Fibroblast of lung (primary cell): ENCODE results near the gene TRIM41. TPM values are rescaled to one million over a fixed set of nuclear protein-coding genes. Genes with fewer than 3 reads are reported as not detected.
"Not testable (repeated sequence)": the region's sequence is repeated elsewhere in the genome, so short reads cannot be mapped to it uniquely, and the experiment has no call there.

Experiments used
- DNase-seq, 2 donors: peaks; one replicate each; pipeline versions ENCODE4 v3.0.0 to v3.0.0-alpha.2; 2010; ENCODE audit warnings: low read depth in 2 of 2
- H2AFZ ChIP-seq: 2 replicates; pipeline ENCODE4 v1.5.1; 2012; ENCODE audit warnings: low read length, control low read depth, inconsistent platforms
- H3K27ac ChIP-seq: 2 replicates; pipeline ENCODE4 v1.5.1; 2011; ENCODE audit warnings: low read length, control low read depth; ENCODE audit not compliant: insufficient read depth
- H3K27me3 ChIP-seq: 2 replicates; pipeline ENCODE4 v1.5.1; 2011; ENCODE audit warnings: mild to moderate bottlenecking, low read length; ENCODE audit not compliant: control insufficient read depth, insufficient read depth
- H3K36me3 ChIP-seq: 2 replicates; pipeline ENCODE4 v1.5.1; 2011; ENCODE audit warnings: low read length; ENCODE audit not compliant: control insufficient read depth, insufficient read depth
- H3K4me1 ChIP-seq: 2 replicates; pipeline ENCODE4 v1.5.1; 2011; ENCODE audit warnings: low read length; ENCODE audit not compliant: control insufficient read depth, insufficient read depth; ENCODE audit errors: extremely low read depth
- H3K4me2 ChIP-seq: 2 replicates; pipeline ENCODE4 v1.5.1; 2011; ENCODE audit warnings: low read length, control low read depth; ENCODE audit not compliant: insufficient read depth; ENCODE audit errors: extremely low read depth
- H3K4me3 ChIP-seq, 4 experiments: fragments of 200-600 bp in 1 of 4; sonication (generic) in 1 of 4; replicated peaks in 1 of 4; 2 replicates each; pipeline ENCODE4 v1.5.1; 2011 to 2016; ENCODE audit warnings: low read length in 4 of 4, low read depth in 3 of 4, mild to moderate bottlenecking in 3 of 4, control low read depth in 2 of 4, inconsistent platforms in 1 of 4, mixed read lengths in 1 of 4; ENCODE audit not compliant: insufficient read depth in 1 of 4; ENCODE audit errors: control extremely low read depth in 1 of 4
- H3K79me2 ChIP-seq: 2 replicates; pipeline ENCODE4 v1.5.1; 2012; ENCODE audit warnings: mild to moderate bottlenecking, low read length, inconsistent platforms; ENCODE audit not compliant: control insufficient read depth, insufficient read depth
- H3K9ac ChIP-seq: 2 replicates; pipeline ENCODE4 v1.5.1; 2011; ENCODE audit warnings: mild to moderate bottlenecking, low read length, control low read depth; ENCODE audit not compliant: insufficient read depth
- H3K9me3 ChIP-seq: 2 replicates; pipeline ENCODE4 v1.5.1; 2012; ENCODE audit warnings: low read depth, low read length; ENCODE audit not compliant: control insufficient read depth, insufficient read depth
- H4K20me1 ChIP-seq: 2 replicates; pipeline ENCODE4 v1.5.1; 2011; ENCODE audit warnings: low read length; ENCODE audit not compliant: control insufficient read depth, insufficient read depth; ENCODE audit errors: extremely low read depth
- CTCF ChIP-seq, 2 donors: IDR thresholded peaks in 1 of 2; conservative IDR thresholded peaks in 1 of 2; 1 replicate in 1 of 2; 2 replicates in 1 of 2; pipeline ENCODE4 v1.5.1; 2011 to 2012; ENCODE audit warnings: low read length in 2 of 2, control low read depth in 1 of 2, inconsistent platforms in 1 of 2, low read depth in 1 of 2, mild to moderate bottlenecking in 1 of 2
- EZH2 ChIP-seq: IDR thresholded peaks from 2 replicates; pipeline ENCODE4 v1.5.1; 2012; ENCODE audit warnings: low read length, control low read depth, mild to moderate bottlenecking; ENCODE audit errors: missing control alignments
- polyA plus RNA-seq, 2 donors: library from polyadenylated mRNA; depleted of rRNA in 1 of 2; stranded (reverse) in 1 of 2; unstranded in 1 of 2; fragments of >200 nt; gene quantifications; 2 replicates each; pipeline ENCODE4 v1.2.1, GENCODE V29; 2011 to 2012; ENCODE audit warnings: missing spikeins in 1 of 2
- total RNA-seq: library from RNA; depleted of rRNA; stranded (reverse); fragments of >200 nt; gene quantifications from 2 replicates; pipeline ENCODE4 v1.2.1, GENCODE V29; 2014

TRIM41 gene
- total and polyA plus RNA-seq, 2 donors (not counting 1 experiment from before 2014, with no cell fraction given) = 8.3 to 17.0 TPM

GRCh38 chr5:181271081-181271480 is 48.0 kb downstream of the TRIM41 start:
- no peak overlapping the region for H3K4me3 ChIP-seq
- H3K79me2 ChIP-seq = no peaks in the 10 kb centered on the region
- H3K27me3 ChIP-seq = no peaks in the 10 kb centered on the region
- H4K20me1 ChIP-seq = no peaks in the 10 kb centered on the region
- DNase-seq = no peak
- no peak overlapping the region for H3K4me2 ChIP-seq
- H3K9me3 ChIP-seq = no peaks in the 10 kb centered on the region
- H3K4me1 ChIP-seq = no peaks in the 10 kb centered on the region
- TF ChIP-seq CTCF (conservative IDR thresholded peaks at IDR 0.05 in 1 of 2, IDR thresholded peaks at IDR 0.05 in 1 of 2; ENCODE audit: low read depth in 1 of 2, low read length in 2 of 2) (no peak), EZH2 (no peak)
- no peak overlapping the region for H3K27ac ChIP-seq
- no peaks in the 10 kb centered on the region for H3K36me3 ChIP-seq
- no peak overlapping the region for H2AFZ ChIP-seq
- no peak overlapping the region for H3K9ac ChIP-seq

GRCh38 chr5:181273433-181273744 is 50.3 kb downstream of the TRIM41 start:
- H3K27ac ChIP-seq, H3K27me3 ChIP-seq, H2AFZ ChIP-seq, H3K4me3 ChIP-seq, H3K4me1 ChIP-seq, H4K20me1 ChIP-seq, H3K36me3 ChIP-seq, H3K9me3 ChIP-seq, DNase-seq, H3K79me2 ChIP-seq, H3K9ac ChIP-seq, H3K4me2 ChIP-seq: not testable (repeated sequence)

DNA sequence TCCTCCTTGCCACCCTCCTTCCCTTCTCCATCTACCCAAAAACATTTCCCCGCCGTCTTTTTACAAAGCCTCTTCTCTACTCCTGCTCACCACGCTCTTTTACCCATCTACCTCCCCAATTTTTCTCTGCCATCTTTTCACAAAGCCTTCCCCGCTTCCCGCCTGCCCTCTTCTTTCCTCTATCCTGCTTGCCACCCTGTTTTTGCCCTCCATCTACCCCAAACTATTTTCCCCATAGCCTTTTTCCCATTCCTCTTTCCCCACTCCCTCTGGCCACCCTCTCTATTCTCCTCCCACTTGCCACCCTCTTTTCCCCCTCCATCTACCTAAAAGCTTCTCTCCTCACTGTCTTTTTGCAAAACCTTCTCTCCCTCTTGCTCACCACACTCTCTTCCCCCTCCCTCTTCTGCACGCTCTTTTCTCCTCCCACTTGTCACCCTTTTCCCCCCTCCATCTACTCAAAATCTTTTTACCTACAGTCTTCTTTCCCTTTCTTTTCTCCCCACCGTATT is 57.2 kb downstream of the TRIM41 start:
- H3K4me2 ChIP-seq = no peak overlapping the region
- no peak for DNase-seq
- no peaks in the 10 kb centered on the region for H3K9me3 ChIP-seq
- no peak overlapping the region for H3K9ac ChIP-seq
- no peaks in the 10 kb centered on the region for H3K27me3 ChIP-seq
- H3K27ac ChIP-seq = no peak overlapping the region
- no peak overlapping the region for H3K4me3 ChIP-seq
- H3K4me1 ChIP-seq = no peaks in the 10 kb centered on the region
- no peaks in the 10 kb centered on the region for H3K36me3 ChIP-seq
- no peak overlapping the region for H2AFZ ChIP-seq
- H4K20me1 ChIP-seq = no peaks in the 10 kb centered on the region
- no peak for TF ChIP-seq EZH2
- no peak for TF ChIP-seq CTCF (conservative IDR thresholded peaks at IDR 0.05 in 1 of 2, IDR thresholded peaks at IDR 0.05 in 1 of 2; ENCODE audit: low read depth in 1 of 2, low read length in 2 of 2)
- no peaks in the 10 kb centered on the region for H3K79me2 ChIP-seq
